HepG2 (cell line): ENCODE measurements around the gene SVOP. TPM values are rescaled to one million over a fixed set of nuclear protein-coding genes. Genes with fewer than 3 reads are reported as not detected.

Experiments
- FOXA3 ChIP-seq: IDR thresholded peaks from 2 replicates; pipeline ENCODE4 v1.6.1; 2016; ENCODE audit warnings: missing genetic modification reagents, missing compliant biosample characterization
- JUND ChIP-seq: sonication (generic); formaldehyde crosslinking; IDR thresholded peaks from 2 replicates; pipeline ENCODE4 v1.8.0; 2022; ENCODE audit warnings: mild to moderate bottlenecking, missing genetic modification reagents
- MAFK ChIP-seq, 2 experiments: IDR thresholded peaks in 1 of 2; conservative IDR thresholded peaks in 1 of 2; 2 replicates each; pipeline ENCODE4 v1.6.1; 2011; ENCODE audit warnings: improper control_type of control experiment in 2 of 2, low read length in 2 of 2
- MIER3 ChIP-seq: IDR thresholded peaks from 2 replicates; pipeline ENCODE4 v1.6.1; 2016; ENCODE audit warnings: missing compliant biosample characterization, borderline replicate concordance
- MZF1 ChIP-seq: sonication (generic); formaldehyde crosslinking; IDR thresholded peaks from 2 replicates; pipeline ENCODE4 v1.8.1; 2023; ENCODE audit warnings: mild to moderate bottlenecking, missing genetic modification reagents, borderline replicate concordance
- PAWR ChIP-seq: sonication (generic); formaldehyde crosslinking; IDR thresholded peaks from 2 replicates; pipeline ENCODE4 v1.4.0; 2020; ENCODE audit warnings: missing genetic modification reagents, mild to moderate bottlenecking, borderline replicate concordance
- PREB ChIP-seq: sonication (generic); formaldehyde crosslinking; IDR thresholded peaks from 2 replicates; pipeline ENCODE4 v1.4.0; 2020; ENCODE audit warnings: missing genetic modification reagents
- RBFOX2 ChIP-seq: fragments of 200-400 bp; formaldehyde crosslinking; IDR thresholded peaks from 2 replicates; pipeline ENCODE4 v1.6.1; 2017; ENCODE audit warnings: low read depth, mild to moderate bottlenecking, low read length
- RXRB ChIP-seq: IDR thresholded peaks from 2 replicates; pipeline ENCODE4 v1.6.1; 2016; ENCODE audit warnings: borderline replicate concordance, missing genetic modification reagents, missing compliant biosample characterization
- YEATS4 ChIP-seq: sonication (generic); formaldehyde crosslinking; IDR thresholded peaks from 2 replicates; pipeline ENCODE4 v1.4.0; 2020; ENCODE audit warnings: missing genetic modification reagents, borderline replicate concordance
- ZNF331 ChIP-seq: sonication (generic); formaldehyde crosslinking; IDR thresholded peaks from 2 replicates; pipeline ENCODE4 v1.4.0; 2020; ENCODE audit warnings: missing genetic modification reagents
- ZNF44 ChIP-seq: sonication (generic); formaldehyde crosslinking; IDR thresholded peaks from 2 replicates; pipeline ENCODE4 v1.5.1; 2020; ENCODE audit warnings: mild to moderate bottlenecking, missing genetic modification reagents
- ZNF557 ChIP-seq: sonication (generic); formaldehyde crosslinking; IDR thresholded peaks from 2 replicates; pipeline ENCODE4 v1.4.0; 2020; ENCODE audit warnings: missing genetic modification reagents
- ZNF678 ChIP-seq: sonication (generic); formaldehyde crosslinking; IDR thresholded peaks from 2 replicates; pipeline ENCODE4 v1.4.0; 2020; ENCODE audit warnings: mild to moderate bottlenecking, missing genetic modification reagents
- polyA plus RNA-seq, 8 experiments: library from polyadenylated mRNA; depleted of rRNA in 3 of 8; stranded (reverse) in 7 of 8; unstranded in 1 of 8; fragments of >200 nt; fragmentation: Illumina TruSeq in 4 of 8; extraction: Trizol in 4 of 8; gene quantifications; 2 replicates each; pipeline versions ENCODE4 v1.2.1 to v1.2.3, GENCODE V29; 2011 to 2016; ENCODE audit warnings: low read depth in 4 of 8, missing spikeins in 1 of 8, mixed read lengths in 1 of 8; ENCODE audit not compliant: insufficient read depth in 1 of 8
- total RNA-seq, 5 experiments: library from RNA; depleted of rRNA; stranded (reverse); fragments of >200 nt; fragmentation: Illumina TruSeq; extraction: Trizol; gene quantifications; 2 replicates each; pipeline ENCODE4 v1.2.3, GENCODE V29; 2016; ENCODE audit warnings: low read depth in 1 of 5
- TF ChIP-seq, protein P1 (sequence below): sonication (generic); formaldehyde crosslinking; IDR thresholded peaks from 2 replicates; pipeline ENCODE4 v1.4.0; 2020; ENCODE audit warnings: missing genetic modification reagents, low read depth, mild to moderate bottlenecking, borderline replicate concordance
- TF ChIP-seq, protein P2 (sequence below): sonication (generic); formaldehyde crosslinking; IDR thresholded peaks from 2 replicates; pipeline ENCODE4 v1.5.0; 2020; ENCODE audit warnings: missing genetic modification reagents
- TF ChIP-seq, protein P3 (sequence below): sonication (generic); formaldehyde crosslinking; IDR thresholded peaks from 2 replicates; pipeline ENCODE4 v1.8.1; 2023; ENCODE audit warnings: mild to moderate bottlenecking, inconsistent platforms, moderate library complexity, missing genetic modification reagents, borderline replicate concordance
- TF ChIP-seq, protein P4 (sequence below): IDR thresholded peaks from 2 replicates; pipeline ENCODE4 v1.6.1; 2012; ENCODE audit warnings: low read depth, low read length, improper control_type of control experiment
- TF ChIP-seq, protein P5 (sequence below): sonication (generic); formaldehyde crosslinking; IDR thresholded peaks from 2 replicates; pipeline ENCODE4 v1.4.0; 2020; ENCODE audit warnings: mild to moderate bottlenecking, missing genetic modification reagents

The SVOP gene
- total and polyA plus RNA-seq, 2 of the 13 experiments (the other 11 are each of a cell fraction or from before 2014, with no cell fraction given): not detected

DNA sequence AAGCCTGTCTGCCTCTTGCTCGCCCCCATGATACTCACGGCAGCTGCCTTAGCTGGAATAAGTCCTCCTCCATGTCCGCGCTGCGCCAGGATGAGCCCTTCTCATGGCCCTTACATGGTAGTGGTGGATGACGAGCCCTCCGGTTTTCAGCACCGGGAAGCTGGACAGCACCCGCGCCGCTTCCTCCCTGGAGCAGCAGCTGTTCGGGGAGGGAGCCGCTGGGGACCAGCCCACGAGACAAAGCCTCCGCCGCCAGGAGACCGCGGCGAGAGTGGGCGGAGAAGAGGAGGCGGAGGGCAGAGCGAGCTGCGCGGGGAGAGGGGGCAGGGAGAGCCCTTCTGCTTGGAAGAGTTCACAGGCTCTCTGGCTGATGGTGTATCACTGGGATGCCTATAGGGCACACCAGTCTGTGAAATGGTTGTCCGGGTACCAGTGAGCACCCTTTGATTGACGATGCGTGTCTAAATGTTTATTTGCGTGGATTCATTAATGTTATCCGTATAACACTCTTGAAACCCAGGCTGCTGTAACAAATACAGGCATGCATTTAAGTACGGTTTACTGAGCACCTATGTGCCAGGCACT lies at the start of gene SVOP (continued):
- TF ChIP-seq, protein P1, sequence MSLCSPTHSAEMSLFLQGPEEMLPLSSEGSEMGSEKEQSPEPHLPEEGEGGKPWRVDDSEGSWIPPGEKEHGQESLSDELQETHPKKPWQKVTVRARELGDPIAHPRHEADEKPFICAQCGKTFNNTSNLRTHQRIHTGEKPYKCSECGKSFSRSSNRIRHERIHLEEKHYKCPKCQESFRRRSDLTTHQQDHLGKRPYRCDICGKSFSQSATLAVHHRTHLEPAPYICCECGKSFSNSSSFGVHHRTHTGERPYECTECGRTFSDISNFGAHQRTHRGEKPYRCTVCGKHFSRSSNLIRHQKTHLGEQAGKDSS: peak; percentile 62; the same call in 1 of the 2 replicates
- TF ChIP-seq, protein P2, sequence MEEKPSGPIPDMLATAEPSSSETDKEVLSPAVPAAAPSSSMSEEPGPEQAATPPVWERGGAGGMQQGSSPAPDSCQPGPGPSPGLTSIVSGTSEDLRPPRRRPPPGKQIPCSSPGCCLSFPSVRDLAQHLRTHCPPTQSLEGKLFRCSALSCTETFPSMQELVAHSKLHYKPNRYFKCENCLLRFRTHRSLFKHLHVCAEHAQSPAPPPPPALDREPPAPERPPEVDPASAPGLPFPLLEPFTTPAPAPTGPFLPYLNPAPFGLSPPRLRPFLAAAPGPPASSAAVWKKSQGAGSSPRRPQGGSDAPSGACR: no peak
- TF ChIP-seq PAWR (CRISPR knock-in tag) (no peak), PREB (CRISPR knock-in tag) (no peak), ZNF331 (CRISPR knock-in tag) (peak; percentile 97), RBFOX2 (no peak), RXRB (CRISPR knock-in tag) (peak; percentile 71), FOXA3 (CRISPR knock-in tag) (peak; percentile 37; the same call in 1 of the 2 replicates), ZNF44 (CRISPR knock-in tag) (no peak), YEATS4 (peak; percentile 43; the same call in 1 of the 2 replicates), ZNF557 (CRISPR knock-in tag) (peak; percentile 93), MAFK (conservative IDR thresholded peaks at IDR 0.05 in 1 of 2, IDR thresholded peaks at IDR 0.05 in 1 of 2; ENCODE audit: low read length in 2 of 2) (no peak), JUND (CRISPR knock-in tag) (no peak; the same call in 1 of the 2 replicates), MZF1 (CRISPR knock-in tag) (no peak), MIER3 (CRISPR knock-in tag) (peak; percentile 80; the same call in 1 of the 2 replicates), ZNF678 (CRISPR knock-in tag) (peak; percentile 66; the same call in 1 of the 2 replicates)
- TF ChIP-seq, protein P3, sequence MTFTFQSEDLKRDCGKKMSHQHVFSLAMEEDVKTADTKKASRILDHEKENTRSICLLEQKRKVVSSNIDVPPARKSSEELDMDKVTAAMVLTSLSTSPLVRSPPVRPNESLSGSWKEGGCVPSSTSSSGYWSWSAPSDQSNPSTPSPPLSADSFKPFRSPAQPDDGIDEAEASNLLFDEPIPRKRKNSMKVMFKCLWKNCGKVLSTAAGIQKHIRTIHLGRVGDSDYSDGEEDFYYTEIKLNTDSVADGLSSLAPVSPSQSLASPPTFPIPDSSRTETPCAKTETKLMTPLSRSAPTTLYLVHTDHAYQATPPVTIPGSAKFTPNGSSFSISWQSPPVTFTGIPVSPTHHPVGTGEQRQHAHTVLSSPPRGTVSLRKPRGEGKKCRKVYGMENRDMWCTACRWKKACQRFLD: 0 out of 2 replicates have a peak, but pooled peaks have one; percentile 44
- TF ChIP-seq, protein P4, sequence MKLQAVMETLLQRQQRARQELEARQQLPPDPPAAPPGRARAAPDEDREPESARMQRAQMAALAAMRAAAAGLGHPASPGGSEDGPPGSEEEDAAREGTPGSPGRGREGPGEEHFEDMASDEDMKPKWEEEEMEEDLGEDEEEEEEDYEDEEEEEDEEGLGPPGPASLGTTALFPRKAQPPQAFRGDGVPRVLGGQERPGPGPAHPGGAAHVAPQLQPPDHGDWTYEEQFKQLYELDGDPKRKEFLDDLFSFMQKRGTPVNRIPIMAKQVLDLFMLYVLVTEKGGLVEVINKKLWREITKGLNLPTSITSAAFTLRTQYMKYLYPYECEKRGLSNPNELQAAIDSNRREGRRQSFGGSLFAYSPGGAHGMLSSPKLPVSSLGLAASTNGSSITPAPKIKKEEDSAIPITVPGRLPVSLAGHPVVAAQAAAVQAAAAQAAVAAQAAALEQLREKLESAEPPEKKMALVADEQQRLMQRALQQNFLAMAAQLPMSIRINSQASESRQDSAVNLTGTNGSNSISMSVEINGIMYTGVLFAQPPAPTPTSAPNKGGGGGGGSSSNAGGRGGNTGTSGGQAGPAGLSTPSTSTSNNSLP: no peak
- TF ChIP-seq, protein P5, sequence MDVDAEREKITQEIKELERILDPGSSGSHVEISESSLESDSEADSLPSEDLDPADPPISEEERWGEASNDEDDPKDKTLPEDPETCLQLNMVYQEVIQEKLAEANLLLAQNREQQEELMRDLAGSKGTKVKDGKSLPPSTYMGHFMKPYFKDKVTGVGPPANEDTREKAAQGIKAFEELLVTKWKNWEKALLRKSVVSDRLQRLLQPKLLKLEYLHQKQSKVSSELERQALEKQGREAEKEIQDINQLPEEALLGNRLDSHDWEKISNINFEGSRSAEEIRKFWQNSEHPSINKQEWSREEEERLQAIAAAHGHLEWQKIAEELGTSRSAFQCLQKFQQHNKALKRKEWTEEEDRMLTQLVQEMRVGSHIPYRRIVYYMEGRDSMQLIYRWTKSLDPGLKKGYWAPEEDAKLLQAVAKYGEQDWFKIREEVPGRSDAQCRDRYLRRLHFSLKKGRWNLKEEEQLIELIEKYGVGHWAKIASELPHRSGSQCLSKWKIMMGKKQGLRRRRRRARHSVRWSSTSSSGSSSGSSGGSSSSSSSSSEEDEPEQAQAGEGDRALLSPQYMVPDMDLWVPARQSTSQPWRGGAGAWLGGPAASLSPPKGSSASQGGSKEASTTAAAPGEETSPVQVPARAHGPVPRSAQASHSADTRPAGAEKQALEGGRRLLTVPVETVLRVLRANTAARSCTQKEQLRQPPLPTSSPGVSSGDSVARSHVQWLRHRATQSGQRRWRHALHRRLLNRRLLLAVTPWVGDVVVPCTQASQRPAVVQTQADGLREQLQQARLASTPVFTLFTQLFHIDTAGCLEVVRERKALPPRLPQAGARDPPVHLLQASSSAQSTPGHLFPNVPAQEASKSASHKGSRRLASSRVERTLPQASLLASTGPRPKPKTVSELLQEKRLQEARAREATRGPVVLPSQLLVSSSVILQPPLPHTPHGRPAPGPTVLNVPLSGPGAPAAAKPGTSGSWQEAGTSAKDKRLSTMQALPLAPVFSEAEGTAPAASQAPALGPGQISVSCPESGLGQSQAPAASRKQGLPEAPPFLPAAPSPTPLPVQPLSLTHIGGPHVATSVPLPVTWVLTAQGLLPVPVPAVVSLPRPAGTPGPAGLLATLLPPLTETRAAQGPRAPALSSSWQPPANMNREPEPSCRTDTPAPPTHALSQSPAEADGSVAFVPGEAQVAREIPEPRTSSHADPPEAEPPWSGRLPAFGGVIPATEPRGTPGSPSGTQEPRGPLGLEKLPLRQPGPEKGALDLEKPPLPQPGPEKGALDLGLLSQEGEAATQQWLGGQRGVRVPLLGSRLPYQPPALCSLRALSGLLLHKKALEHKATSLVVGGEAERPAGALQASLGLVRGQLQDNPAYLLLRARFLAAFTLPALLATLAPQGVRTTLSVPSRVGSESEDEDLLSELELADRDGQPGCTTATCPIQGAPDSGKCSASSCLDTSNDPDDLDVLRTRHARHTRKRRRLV (CRISPR knock-in tag): no peak
